HG03135 (cell line): ENCODE measurements around the gene PPP4C.
"Not testable (repeated sequence)": the region's sequence is repeated elsewhere in the genome, so short reads cannot be mapped to it uniquely, and the experiment has no call there.

Source experiments
- ATAC-seq: cut with Tn5 transposase; IDR thresholded peaks from one replicate; pipeline ENCODE4 v1.9.1; 2021; ENCODE audit warnings: mild to moderate bottlenecking, moderate library complexity; ENCODE audit not compliant: unreplicated experiment

PPP4C gene

DNA sequence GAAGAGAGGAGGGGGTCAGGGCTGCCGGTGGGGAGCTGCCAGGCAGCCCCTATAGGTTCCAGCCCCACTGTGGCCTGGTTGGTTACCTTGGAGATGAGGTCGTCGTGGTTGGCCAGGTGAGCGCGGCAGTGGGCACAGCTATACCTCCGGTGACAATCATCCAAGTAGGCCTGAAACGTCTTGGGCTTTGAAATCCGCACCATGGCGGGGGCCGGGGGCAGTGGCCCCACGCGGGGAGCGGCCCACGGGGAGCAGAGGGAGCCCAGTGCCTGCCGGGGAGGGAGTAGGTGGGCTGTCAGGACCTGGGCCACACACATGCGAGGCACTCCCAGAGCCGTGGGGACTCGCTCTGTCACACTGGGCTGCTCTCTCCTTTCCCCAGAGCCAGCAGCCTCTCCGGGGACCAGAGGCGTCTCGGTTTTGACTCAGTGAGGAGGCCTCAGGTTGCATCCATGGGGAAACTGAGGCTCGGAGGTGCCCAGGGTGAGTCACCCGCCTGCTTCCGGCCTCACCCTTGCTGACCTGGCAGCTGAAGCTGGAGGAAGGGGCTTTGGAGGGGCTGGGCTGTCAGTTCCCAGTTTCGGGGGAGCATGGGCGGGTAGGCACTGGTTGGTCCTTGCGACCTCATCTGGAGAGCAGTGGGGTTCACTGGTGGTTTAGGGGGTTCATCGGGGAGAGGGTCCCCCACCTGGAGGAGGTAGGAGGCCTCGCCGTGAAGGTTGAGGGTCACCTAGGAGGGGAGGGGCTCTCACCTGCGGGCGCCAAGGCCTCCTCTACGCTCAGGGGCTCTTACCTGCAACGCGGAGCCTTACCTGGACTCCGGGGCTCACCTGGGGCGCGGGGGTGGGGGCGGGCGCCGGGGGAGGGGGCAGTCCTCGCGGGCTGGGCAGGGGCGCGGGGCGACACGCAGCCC lies 19.6 kb downstream of the PPP4C start:
- ATAC-seq, result no peak

DNA sequence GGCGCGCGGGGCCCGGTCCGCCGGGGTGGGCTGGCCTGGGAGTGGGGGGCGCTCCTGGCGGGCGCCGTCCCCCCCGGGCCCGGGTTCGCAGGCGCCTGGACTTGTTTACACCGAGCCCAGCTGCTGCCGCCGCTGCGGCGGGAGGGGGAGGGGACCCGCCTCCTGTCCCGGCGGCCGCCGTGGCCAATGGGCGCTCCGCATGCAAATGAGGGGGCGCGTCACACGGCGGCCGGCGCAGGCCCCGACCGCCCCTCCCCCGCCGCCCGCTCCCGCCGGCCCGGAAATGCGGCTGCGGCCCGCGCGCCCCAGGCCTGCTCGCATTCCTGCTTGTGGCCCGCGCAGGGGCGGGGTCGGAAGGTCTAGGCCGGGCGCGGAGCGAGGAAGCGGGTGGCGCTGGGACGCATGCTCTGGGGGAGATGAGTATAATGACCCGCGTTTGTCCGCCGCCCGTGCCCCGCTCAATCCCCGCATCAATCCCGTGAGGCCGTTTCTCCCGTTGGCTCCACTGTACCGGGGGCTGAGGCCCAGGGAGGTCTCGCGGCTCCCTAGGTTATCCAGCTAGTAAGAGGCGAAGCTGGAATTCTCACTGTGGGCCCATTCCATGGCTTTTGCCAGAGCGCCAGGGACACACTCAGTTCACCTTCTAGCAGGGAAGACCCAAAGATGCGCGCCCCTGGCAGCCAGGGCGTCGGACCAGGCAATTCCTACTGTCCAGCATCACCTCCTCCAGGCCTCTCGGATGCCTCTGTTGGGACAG lies 20.5 kb downstream of the PPP4C start, which contains the start of gene YPEL3:
YPEL3 (minus strand) TSS at position 109 of the 757 bp plus-strand sequence. CDS start 731 bp downstream, outside the sequence.
- peak; percentile 36 for ATAC-seq

DNA sequence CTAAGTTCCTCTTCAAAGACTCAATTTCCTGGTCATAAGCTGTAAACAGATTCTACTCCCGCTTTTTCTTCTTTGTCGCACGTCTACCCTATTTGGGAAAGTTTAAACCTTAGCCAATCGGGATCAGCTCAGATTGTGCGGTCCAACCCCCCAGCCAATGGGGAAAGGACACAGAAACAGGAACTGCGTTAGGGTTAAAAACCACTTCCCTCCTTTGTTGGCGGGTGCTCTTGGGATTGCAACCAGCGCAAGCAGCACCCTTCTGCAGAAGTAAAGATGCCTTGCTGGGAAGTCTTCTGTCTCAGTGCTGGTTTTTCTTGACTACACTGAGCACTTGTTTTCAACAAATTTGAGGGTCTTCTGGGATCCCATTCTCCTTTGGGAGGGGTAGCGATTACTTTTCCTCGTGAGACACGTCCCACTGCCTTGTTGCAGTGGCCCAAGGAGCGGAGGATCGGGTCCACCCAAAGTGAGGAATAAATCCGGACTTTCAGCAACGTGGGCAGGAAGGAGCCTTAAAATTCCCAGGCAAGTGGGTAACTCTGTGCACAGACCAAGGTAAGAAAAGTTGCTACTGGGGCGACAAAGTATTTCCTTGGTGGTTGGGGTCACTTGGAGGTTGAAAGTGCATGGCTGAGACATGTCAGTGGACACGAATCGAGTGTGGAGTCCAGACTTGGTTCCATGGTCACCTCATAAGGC lies 21.2 kb downstream of the PPP4C start:
- ATAC-seq, result no peak

DNA sequence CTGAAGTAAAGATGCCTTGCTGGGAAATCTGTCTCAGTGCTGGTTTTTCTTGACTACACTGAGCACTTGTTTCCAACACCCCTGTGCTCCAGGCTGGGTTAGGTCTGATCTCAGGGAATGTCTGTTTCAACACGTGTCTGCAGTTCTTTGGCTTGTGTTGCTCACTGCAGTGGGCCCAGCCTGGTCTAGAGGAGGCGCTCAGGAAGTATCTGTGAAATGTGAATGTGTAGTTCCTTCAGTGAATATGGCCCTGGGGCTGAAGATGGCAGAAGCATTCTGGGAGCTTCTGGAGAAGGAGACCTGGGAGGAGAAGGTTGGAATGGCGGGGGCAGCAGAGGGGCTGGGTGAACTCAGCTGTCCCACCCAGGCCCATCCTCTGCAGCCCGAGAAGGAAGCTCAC lies 28.3 kb downstream of the PPP4C start:
- ATAC-seq, result no peak

DNA sequence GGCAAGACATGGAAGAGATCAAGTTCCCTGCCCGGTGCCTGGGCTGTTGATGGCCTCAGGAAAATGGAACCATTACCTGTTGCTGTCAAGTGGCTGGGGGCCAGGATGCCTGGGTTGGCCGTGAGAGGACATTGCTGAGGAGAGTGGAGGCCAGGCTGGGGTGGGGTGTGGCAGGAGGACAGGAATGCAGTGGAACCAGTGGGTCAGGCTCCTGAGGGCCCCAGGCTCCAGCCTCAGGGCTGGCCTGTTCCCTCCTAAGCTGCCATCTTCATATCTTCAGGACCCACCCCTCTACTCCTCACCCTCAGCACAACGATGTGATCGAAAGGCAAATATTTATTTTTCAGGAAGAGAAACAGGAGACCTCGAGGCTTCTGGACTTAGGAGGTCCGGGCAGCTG lies 28.7 kb downstream of the PPP4C start:
- ATAC-seq, result no peak

DNA sequence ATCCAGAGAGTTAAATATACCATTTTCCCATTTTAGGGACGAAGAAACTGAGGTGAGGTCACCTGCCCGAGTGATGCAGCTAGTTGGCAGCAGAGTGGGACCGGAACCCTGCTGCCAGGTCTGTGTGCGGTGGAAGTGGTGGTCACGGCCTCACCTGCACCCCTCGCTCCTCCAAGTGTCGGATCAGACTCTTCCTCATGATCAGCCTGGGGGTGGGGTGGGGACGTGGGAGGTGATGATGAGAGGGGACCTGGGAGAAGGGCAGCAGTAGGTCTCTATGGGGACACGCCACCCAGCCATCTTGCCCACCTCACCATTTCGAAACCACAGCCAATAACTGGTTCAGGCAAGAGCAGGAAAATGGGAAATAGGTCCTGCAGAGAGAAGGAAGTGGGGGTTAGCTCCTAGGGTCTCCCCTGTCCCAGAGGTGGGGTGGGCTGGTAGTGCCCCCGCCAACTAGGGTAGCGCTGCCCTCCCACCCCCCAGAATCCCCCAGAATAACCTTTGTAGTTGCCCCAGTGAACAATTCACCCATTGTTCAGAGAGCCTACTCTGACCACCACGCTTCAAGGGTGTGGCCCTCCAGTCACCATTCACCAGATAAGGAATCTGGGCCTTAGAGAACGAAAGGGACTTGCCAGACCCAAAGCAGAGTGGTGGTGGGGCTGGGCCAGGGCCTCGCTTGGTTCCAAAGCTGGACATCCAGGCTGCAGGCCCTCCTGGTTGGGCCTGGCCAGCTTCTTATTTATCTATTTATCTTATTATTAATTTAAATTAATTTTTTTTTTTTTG lies 32.5 kb downstream of the PPP4C start:
- no peak for ATAC-seq

DNA sequence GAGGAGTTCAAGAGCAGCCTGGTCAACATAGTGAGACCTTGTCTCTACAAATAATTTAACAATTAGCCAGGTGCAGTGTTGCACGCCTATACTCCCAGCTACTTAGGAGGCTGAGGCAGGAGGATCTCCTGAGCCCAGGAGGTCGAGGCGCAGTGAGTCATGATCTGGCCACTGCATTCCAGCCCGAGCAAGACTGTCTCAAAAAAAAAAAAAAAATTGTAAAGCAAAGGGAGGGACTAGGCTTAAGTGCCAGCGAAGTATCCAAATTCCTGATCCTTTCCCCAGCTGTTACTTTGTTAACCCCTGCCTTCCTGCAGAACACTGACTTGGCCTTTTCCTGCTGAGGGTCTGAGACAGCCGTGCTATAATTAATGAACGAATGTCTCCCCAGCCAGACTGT lies 34.9 kb downstream of the PPP4C start:
- no peak for ATAC-seq

DNA sequence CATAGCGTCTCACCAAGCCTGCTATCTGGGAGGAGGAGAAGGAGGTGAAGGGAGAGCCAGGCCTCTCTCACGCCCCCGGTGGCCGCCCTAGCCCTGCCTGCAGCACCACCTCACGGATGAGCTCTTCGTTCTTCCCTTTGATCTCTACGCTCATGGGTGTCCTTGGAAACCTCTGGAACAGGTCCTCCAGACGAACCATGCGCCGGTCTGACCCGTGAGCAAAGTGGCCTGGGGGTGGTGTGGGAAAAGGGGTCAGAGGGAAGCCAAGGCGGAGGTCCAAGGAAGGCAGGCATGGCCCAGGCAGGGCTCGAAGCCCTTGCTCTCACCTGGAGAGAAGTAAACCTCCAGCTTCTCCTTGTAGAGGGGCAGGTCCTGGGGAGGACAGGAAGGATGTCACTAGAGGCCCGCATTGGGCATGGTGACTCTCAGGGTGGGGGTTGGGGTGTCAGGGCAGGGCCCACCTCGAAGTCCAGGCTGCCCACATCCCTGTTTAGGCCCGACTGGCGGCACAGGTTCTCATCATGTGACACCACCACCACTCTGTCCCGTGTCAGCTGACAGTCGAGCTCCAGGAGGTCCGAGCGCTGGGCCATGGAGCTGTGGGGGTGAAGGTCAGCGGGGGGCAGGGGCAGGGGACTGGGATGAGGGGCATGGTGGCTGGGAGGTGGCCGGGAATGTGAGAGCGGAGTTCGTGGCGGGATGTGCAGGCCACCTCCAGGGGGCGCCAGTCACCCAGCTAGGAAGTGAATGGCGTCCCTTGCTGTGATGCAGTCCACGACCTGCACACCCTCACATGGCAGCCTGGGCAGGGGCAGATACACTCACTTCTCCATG lies 36.6 kb downstream of the PPP4C start:
- no peak for ATAC-seq

DNA sequence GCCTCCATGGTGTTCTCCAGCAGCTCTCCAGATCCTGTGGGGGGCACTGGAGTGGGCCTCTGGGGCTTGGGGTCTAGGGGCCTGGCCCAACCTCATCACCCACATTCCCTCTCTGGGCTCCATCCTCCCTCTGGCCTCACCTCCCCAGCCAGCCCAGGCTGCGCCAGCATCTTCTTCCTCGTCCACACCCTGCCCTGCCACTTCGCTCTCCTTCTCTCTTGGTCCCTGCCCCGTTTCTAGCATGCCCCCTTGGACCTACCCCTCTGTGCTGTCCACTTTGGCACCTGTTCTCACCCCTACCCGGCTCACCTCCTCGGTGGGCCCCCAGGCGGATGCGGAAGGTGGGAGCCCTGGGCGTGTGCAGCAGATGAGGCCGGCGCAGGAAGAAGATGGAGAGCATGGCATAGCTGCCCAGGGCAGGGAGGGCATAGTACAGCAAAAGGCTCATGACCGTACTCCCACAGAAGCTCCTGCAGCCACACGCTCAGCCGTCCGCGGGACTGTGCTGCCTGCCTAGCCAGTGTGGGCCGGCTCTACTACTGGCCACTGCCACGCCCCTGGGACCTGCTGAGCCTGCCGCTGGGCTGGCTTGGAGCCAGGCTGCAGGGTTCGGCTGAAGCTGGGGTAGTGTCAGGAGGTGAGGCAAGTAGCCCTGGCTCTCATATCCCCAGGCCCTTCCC lies 37.4 kb downstream of the PPP4C start, which contains the start of gene GDPD3:
GDPD3 (minus strand) TSS at position 507 of the 680 bp plus-strand sequence; CDS start at position 448, 59 bp downstream.
- no peak for ATAC-seq

DNA sequence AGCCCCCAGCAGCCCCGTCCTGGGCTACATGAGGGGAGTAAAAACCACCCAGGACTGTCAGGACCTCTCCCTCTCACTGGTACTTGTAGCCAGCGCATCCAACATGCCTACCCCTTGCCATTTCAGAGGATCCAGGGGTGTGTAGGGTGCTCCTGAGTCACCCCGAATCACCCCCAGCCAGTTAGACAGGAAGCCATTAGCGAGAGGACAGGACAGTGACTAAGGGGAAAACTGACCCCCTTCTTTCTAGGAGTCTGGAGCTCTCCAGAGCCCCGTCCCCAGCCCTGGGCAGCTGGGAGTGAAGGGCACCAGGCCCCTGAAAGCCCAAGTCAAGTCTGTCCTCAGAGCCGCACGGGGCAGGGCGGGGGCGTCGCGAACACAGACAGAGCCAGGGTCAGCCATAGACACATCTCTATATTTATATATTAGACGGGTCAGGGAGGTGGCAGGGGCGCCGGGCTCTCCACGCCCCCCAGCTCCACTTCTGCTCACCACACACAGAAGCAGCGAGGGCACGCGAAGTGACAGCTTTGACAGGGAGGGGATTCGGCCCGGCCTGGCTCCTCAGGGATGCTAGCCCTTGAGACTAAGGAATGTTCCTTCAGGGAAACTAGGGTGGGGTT lies 38.0 kb downstream of the PPP4C start:
- ATAC-seq, result no peak

DNA sequence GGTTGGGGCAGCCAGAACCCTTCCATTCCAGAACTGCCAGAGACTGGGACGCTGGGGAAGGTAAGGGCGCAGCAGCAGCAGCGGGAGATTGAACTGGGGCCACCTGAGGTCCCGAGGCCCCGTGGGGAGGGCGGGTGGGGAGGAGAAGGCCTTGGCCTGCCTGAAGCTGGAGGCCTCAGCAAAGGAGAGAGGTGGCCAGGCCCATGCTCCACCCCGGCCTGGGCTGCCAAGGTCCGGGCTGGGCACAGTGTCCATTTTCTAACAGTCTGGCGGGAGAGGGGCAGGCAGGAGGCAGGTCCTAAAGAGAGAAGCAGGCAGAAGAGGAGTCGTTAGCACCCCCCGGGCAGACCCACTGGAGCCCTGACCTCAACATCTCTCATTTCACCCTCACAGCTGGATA lies 38.6 kb downstream of the PPP4C start:
- no peak for ATAC-seq

DNA sequence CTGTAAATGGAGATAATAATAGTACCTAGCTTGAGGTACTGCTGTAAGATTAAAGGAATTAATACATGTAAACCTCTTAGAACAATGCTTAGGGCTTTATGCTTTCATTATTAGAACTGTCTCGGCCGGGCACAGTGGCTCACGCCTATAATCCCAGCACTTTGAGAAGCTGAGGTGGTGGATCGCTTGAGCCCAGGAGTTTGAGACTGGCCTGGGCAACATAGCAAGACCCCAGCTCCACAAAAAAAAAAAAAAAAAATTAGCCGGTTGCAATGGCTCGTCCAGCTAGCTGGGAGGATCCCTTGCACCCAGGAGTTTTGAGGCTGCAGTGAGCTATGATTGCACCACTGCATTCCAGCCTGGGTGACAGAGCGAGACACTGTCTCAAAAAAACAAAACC lies 39.0 kb downstream of the PPP4C start:
- ATAC-seq, result not testable (repeated sequence)

DNA sequence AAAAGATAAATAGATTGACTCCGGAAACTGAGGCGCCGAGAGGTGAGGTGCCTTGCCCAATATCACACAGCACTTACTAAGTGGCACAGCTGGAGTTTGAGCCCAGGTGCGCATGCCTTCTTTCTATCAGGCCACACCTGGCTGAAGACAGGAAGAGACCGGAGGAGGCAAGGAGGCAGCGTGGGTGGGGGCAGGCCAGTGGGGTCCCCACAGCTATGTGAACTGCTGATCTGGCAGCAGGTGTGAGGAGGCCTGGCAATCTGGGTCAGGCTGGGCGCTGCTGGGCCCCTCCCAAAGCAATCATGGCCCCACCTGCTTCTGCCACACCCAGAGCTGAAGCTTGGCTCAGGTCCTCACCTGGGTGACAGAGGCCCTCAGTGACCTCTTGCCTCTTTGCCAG lies 39.4 kb downstream of the PPP4C start:
- no peak for ATAC-seq

DNA sequence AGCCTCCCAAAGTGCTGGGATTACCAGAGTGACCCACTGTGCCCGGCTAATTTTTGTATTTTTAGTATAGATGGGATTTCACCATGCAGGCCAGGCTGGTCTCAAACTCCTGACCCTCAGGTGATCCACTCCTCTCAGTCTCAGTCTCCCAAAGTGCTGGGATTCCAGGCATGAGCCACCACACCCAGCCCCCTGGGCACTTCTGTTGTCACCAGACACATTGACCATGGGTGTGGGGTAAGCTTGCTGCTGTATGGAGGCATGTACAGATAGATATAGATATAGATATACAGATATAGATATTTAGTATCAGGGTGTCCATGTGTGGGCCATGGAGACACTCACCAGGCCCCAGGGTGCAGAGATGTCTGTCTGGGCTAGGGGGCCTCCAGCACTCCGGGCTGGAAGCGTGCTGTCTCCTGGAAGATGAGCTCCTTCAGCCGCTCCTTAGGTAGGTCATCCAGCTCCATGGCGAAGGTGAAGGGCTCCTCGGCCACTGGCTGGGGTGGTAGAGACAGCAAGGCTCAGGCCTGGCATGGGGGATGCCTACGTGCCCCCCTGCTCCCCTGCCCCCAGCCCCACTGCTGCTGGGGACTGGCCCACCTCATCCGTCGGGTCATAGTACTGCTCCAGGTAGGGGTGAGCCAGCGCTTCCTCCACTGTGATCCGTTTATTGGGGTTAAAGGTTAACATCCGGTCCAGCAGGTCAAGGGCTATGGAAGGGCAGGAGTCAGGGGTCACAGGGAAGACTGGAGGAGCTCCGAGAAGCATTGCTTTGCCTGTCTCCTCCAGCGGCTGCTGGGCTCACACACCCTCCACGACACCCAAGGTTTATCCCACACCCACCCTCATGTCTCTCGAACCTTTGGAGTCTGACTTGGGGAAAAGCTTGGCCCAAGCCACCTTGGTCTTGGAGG lies 40.8 kb downstream of the PPP4C start:
- no peak for ATAC-seq

DNA sequence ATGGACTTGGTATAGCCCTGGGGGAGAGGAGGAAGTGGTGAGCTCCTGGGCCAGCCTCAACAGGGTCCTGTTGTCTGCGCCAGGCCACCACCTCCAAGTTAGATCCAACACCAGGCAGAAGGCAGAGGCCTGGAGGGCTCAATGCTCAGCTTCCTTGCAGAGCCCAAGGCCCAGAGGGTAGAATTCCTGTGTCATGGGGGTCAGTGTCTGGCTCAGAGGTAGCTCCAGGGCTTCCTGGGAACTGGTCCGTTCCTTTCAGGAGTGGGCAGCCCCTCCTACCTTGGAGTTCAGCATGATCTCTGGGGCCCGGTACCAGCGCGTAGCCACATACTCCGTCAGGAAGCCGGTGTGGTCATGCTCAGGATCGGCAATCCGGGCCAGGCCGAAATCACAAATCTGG lies 42.0 kb downstream of the PPP4C start:
- no peak for ATAC-seq

DNA sequence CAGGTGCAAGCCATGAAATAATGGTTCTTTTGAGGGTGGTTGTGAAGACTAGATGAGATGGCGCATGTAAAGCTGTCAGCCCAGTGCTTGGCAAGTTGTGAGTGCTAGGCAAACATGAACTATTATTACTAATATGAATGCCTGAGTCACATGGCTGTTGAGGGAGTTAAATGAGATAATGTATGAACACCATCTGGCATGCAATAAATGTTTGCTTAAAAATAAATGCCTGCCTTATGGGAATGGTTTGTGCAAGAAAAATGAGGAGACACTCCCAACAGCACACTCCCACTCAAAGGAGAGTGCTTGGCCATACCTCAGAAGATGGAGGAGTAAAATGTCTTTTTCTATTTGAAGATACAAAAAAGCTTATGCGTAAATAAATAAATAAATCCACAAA lies 43.6 kb downstream of the PPP4C start:
- no peak for ATAC-seq

DNA sequence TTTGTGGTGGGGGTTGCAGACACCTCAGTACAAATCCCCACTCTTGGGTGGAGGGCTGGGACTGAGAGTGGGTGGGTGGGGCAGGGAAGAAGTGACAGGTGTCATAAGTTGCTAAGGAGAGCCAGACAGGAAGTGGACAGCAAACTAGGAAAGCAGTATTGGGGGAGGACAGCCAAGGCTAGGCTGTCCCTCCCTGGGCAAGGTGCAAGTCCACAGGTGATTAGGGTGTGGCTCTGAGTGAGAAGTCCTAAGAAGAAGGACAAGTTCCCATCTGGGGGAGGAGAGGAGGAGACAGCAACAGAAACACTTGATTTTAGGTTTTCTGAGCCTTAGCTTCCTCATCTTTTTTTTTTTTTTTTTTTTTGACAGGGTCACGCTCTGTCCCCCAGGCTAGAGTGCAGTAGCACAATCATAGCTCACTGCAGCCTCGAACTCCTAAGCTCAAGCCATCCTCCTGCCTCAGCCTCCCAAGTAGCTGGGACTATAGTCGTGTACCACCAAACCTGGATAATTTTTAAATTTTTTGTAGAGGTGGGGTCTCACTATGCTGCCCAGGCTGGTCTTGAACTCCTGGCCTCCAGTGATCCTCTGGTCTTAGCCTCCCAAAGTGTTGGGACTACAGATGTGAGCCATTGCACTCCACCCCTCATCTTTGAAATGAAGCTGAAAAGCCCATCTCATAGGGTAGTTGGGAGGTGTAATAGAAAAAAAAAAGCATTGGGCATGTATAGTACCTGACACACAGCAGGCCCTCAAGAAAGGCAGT lies 44.7 kb downstream of the PPP4C start:
- no peak for ATAC-seq
